Astrocyte (in vitro differentiated cells and primary cell): ENCODE results near the gene DDX55. TPM values are rescaled to one million over a fixed set of nuclear protein-coding genes. Genes with fewer than 3 reads are reported as not detected.

Experiments used
- DNase-seq: peaks from one replicate; pipeline ENCODE4 v3.0.0-alpha.2; 2010; ENCODE audit warnings: low read depth
- FAIRE-seq: peaks from 2 replicates; lab custom pipeline; 2011; peaks lifted over from hg19 to GRCh38; lab: Jason Lieb, UNC
- H2AFZ ChIP-seq: 2 replicates; pipeline ENCODE4 v1.6.0; 2012; ENCODE audit warnings: low read depth, low read length, inconsistent platforms
- H3K27ac ChIP-seq: 2 replicates; pipeline ENCODE4 v1.5.1; 2011; ENCODE audit warnings: low read depth, low read length, inconsistent platforms
- H3K27me3 ChIP-seq: 2 replicates; pipeline ENCODE4 v1.6.0; 2011; ENCODE audit warnings: low read length, inconsistent platforms; ENCODE audit not compliant: insufficient read depth
- H3K36me3 ChIP-seq: 2 replicates; pipeline ENCODE4 v1.5.1; 2011; ENCODE audit warnings: low read length, inconsistent platforms; ENCODE audit not compliant: insufficient read depth
- H3K4me1 ChIP-seq: 2 replicates; pipeline ENCODE4 v1.5.1; 2011; ENCODE audit warnings: low read length, inconsistent platforms; ENCODE audit not compliant: insufficient read depth
- H3K4me2 ChIP-seq: 2 replicates; pipeline ENCODE4 v1.6.0; 2012; ENCODE audit warnings: low read length, inconsistent platforms
- H3K4me3 ChIP-seq: 2 replicates; pipeline ENCODE4 v1.5.1; 2011; ENCODE audit warnings: low read depth, mild to moderate bottlenecking, low read length, inconsistent platforms; ENCODE audit not compliant: insufficient read depth
- H3K79me2 ChIP-seq: 2 replicates; pipeline ENCODE4 v1.6.0; 2012; ENCODE audit warnings: mild to moderate bottlenecking, low read length, inconsistent platforms; ENCODE audit not compliant: insufficient read depth
- H3K9ac ChIP-seq: 2 replicates; pipeline ENCODE4 v1.6.0; 2012; ENCODE audit warnings: mild to moderate bottlenecking, low read length, inconsistent platforms
- H3K9me3 ChIP-seq: 2 replicates; pipeline ENCODE4 v1.5.1; 2012; ENCODE audit warnings: low read depth, mild to moderate bottlenecking, low read length, inconsistent platforms; ENCODE audit not compliant: insufficient read depth
- H4K20me1 ChIP-seq: 2 replicates; pipeline ENCODE4 v1.6.0; 2012; ENCODE audit warnings: low read length, inconsistent platforms; ENCODE audit not compliant: insufficient read depth
- H3K27ac Mint-ChIP-seq: one replicate; pipeline ENCODE4 v1.8.0; 2021; ENCODE audit warnings: mild to moderate bottlenecking, mixed read lengths; ENCODE audit not compliant: unreplicated experiment
- H3K27me3 Mint-ChIP-seq: one replicate; pipeline ENCODE4 v1.8.0; 2021; ENCODE audit warnings: low read depth, mixed read lengths; ENCODE audit not compliant: unreplicated experiment
- H3K36me3 Mint-ChIP-seq: one replicate; pipeline ENCODE4 v1.8.0; 2021; ENCODE audit warnings: low read depth, mixed read lengths; ENCODE audit not compliant: unreplicated experiment
- H3K4me1 Mint-ChIP-seq: one replicate; pipeline ENCODE4 v1.8.0; 2021; ENCODE audit warnings: low read depth, mixed read lengths; ENCODE audit not compliant: unreplicated experiment
- H3K4me3 Mint-ChIP-seq: one replicate; pipeline ENCODE4 v1.8.0; 2021; ENCODE audit warnings: mild to moderate bottlenecking, moderate library complexity, mixed read lengths; ENCODE audit not compliant: unreplicated experiment
- H3K9me3 Mint-ChIP-seq: one replicate; pipeline ENCODE4 v1.8.0; 2021; ENCODE audit warnings: mild to moderate bottlenecking, mixed read lengths; ENCODE audit not compliant: unreplicated experiment
- CTCF ChIP-seq: IDR thresholded peaks from 2 replicates; pipeline ENCODE4 v1.5.1; 2011; ENCODE audit warnings: low read depth, mild to moderate bottlenecking, inconsistent platforms, low read length, moderate library complexity; ENCODE audit not compliant: insufficient read depth
- EZH2 ChIP-seq: IDR thresholded peaks from 2 replicates; pipeline ENCODE4 v1.6.1; 2012; ENCODE audit warnings: mild to moderate bottlenecking, low read length, inconsistent platforms; ENCODE audit not compliant: insufficient read depth
- total RNA-seq: library from RNA; stranded (reverse); gene quantifications from 2 replicates; pipeline ENCODE4 v1.2.1, GENCODE V29; 2021

The DDX55 gene
- total RNA-seq, 1 donor from 2014 or later: 20.1 TPM

- Histone ChIP-seq H3K9me3 (no peaks in the 10 kb centered on the region), H3K79me2 (no peaks in the 10 kb centered on the region), H2AFZ (no peak overlapping the region), H3K27ac (no peak overlapping the region), H3K4me1 (no peaks in the 10 kb centered on the region), H4K20me1 (peaks cover 8% of the 10 kb centered on the region), H3K4me2 (no peak overlapping the region), H3K9ac (peak overlapping the region; percentile 18), H3K36me3 (peaks cover 63% of the 10 kb centered on the region), H3K27me3 (no peaks in the 10 kb centered on the region), H3K4me3 (no peak overlapping the region)
- peaks cover 17% of the 10 kb centered on the region for H3K36me3 Mint-ChIP-seq
- H3K27ac Mint-ChIP-seq: no peak overlapping the region
- no peaks in the 10 kb centered on the region for H3K4me1 Mint-ChIP-seq
- TF ChIP-seq EZH2: no peak
- no peak for TF ChIP-seq CTCF
- H3K27me3 Mint-ChIP-seq: no peaks in the 10 kb centered on the region
- no peaks in the 10 kb centered on the region for H3K9me3 Mint-ChIP-seq
- DNase-seq: no peak
- H3K4me3 Mint-ChIP-seq: no peak overlapping the region
- no peak for FAIRE-seq
These were observed 19.2 kb downstream of the DDX55 start for GRCh38 chr12:123621101-123621500.

- no peak for DNase-seq
- FAIRE-seq: no peak
These were observed 20.0 kb downstream of the DDX55 start for GRCh38 chr12:123621619-123622530.

More at GRCh38 chr12:123621619-123622530, 20.0 kb downstream of the DDX55 start:
- H3K4me1 ChIP-seq: no peaks in the 10 kb centered on the region
- peak overlapping the region; percentile 18 for H3K9ac ChIP-seq
- H3K4me2 ChIP-seq: no peak overlapping the region
- H3K27me3 Mint-ChIP-seq: no peaks in the 10 kb centered on the region
- H4K20me1 ChIP-seq: peaks cover 8% of the 10 kb centered on the region
- no peaks in the 10 kb centered on the region for H3K4me1 Mint-ChIP-seq
- H3K9me3 ChIP-seq: no peaks in the 10 kb centered on the region
- H3K79me2 ChIP-seq: no peaks in the 10 kb centered on the region
- no peaks in the 10 kb centered on the region for H3K27me3 ChIP-seq
- TF ChIP-seq EZH2 (no peak), CTCF (no peak)
- H3K27ac ChIP-seq: no peak overlapping the region
- no peak overlapping the region for H2AFZ ChIP-seq
- no peak overlapping the region for H3K27ac Mint-ChIP-seq
- no peak overlapping the region for H3K4me3 Mint-ChIP-seq
- H3K9me3 Mint-ChIP-seq: no peaks in the 10 kb centered on the region
- H3K4me3 ChIP-seq: no peak overlapping the region
- peaks cover 63% of the 10 kb centered on the region for H3K36me3 ChIP-seq
- peaks cover 21% of the 10 kb centered on the region for H3K36me3 Mint-ChIP-seq
